Ascending aorta (tissue), 2 donors: ENCODE results near the gene TANGO2. TPM values are rescaled to one million over a fixed set of nuclear protein-coding genes. Genes with fewer than 3 reads are reported as not detected.

Source experiments
- DNase-seq, 2 donors: peaks; one replicate each; pipeline ENCODE4 v3.0.0-alpha.2; 2019; ENCODE audit warnings: low spot score in 2 of 2
- H3K27ac ChIP-seq, 2 donors: fragments of 200-600 bp; sonication (generic); one replicate each; pipeline ENCODE4 v1.5.1; 2016 to 2017; ENCODE audit warnings: mild to moderate bottlenecking in 1 of 2
- H3K27me3 ChIP-seq: fragments of 200-600 bp; sonication (generic); one replicate; pipeline ENCODE4 v1.5.1; 2017
- H3K36me3 ChIP-seq, 2 donors: fragments of 200-600 bp; sonication (generic); one replicate each; pipeline ENCODE4 v1.5.1; 2016
- H3K4me1 ChIP-seq, 2 donors: fragments of 200-600 bp; sonication (generic); one replicate each; pipeline ENCODE4 v1.5.1; 2016 to 2017; ENCODE audit warnings: mild to moderate bottlenecking in 1 of 2
- H3K4me3 ChIP-seq, 2 donors: fragments of 200-600 bp; sonication (generic); one replicate each; pipeline ENCODE4 v1.5.1; 2016 to 2017; ENCODE audit warnings: mild to moderate bottlenecking in 1 of 2
- H3K9me3 ChIP-seq, 2 donors: fragments of 200-600 bp; sonication (generic); one replicate each; pipeline ENCODE4 v1.5.1; 2016
- intact Hi-C: fragments of 100-400 bp; cut with DNase I; formaldehyde crosslinking; loops from one replicate; pipeline ENCODE4 v1.15.1; 2023
- total RNA-seq: library from RNA; depleted of rRNA; stranded (reverse); fragments of >200 nt; gene quantifications from one replicate; pipeline ENCODE4 v1.1.0, GENCODE V29; 2016
- TF ChIP-seq, protein P1 (sequence below), 3 experiments: fragments of 200-600 bp in 2 of 3; fragments of 450-650 bp in 1 of 3; sonication (generic) in 2 of 3; IDR thresholded peaks; one replicate each; pipeline ENCODE4 v1.5.1; 2016 to 2019; ENCODE audit warnings: antibody characterized with exemption in 3 of 3, mild to moderate bottlenecking in 1 of 3, moderate library complexity in 1 of 3

TANGO2 gene
- total RNA-seq, 1 donor from 2014 or later: 26.3 TPM

DNA sequence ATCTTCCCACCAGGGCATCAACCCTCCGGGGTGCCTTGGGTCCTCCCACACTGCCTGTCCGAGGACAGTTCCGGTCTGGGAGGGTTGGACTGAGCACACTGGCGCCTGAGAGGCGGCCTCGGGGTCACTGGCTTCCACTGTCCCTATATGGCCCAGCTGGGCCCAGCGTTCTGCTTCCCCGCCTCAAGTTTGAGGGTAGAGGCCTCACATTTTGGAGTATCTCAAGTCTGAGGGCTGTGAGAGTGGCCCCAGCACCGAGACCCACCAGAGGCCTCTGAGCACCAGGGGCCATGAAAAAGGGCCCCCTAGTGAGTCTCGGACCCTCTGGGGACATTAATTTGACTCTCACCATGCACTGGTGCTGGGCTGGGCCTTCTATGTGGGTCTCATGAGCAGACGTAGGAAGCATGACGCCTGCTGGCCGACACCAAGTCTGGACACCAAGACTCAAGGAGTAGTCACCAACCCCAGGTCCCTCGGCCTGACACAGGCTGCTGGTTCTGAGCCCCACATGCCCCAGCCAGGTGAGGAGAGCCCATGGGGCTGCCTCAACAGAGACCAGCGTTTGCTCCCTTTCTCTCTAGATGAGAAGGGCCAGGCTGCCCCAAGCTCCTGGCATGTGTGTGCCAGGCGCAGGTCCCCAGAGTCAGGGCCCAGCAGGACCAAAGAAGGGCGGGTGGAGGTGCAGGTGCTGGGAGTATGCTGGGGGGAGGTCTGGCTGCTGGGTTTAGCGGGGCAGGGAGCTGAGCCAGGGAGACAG lies 31.8 kb upstream of the TANGO2 start:
- intact Hi-C loops: no loop called here
- Histone ChIP-seq H3K36me3 (no peaks in the 10 kb centered on the region), H3K27ac (peak overlapping the region; percentile 87 to 97), H3K4me1 (peaks cover 36 to 52% of the 10 kb centered on the region in 2 donors), H3K4me3 (no peak overlapping the region), H3K9me3 (no peaks in the 10 kb centered on the region), H3K27me3 (no peaks in the 10 kb centered on the region)
- TF ChIP-seq, protein P1, sequence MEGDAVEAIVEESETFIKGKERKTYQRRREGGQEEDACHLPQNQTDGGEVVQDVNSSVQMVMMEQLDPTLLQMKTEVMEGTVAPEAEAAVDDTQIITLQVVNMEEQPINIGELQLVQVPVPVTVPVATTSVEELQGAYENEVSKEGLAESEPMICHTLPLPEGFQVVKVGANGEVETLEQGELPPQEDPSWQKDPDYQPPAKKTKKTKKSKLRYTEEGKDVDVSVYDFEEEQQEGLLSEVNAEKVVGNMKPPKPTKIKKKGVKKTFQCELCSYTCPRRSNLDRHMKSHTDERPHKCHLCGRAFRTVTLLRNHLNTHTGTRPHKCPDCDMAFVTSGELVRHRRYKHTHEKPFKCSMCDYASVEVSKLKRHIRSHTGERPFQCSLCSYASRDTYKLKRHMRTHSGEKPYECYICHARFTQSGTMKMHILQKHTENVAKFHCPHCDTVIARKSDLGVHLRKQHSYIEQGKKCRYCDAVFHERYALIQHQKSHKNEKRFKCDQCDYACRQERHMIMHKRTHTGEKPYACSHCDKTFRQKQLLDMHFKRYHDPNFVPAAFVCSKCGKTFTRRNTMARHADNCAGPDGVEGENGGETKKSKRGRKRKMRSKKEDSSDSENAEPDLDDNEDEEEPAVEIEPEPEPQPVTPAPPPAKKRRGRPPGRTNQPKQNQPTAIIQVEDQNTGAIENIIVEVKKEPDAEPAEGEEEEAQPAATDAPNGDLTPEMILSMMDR (IDR thresholded peaks at IDR 0.05): no peak
- no peak for DNase-seq

- Histone ChIP-seq H3K4me1 (peaks cover 36 to 51% of the 10 kb centered on the region in 2 donors), H3K27ac (peak overlapping the region; percentile 87 to 97)
- TF ChIP-seq, protein P1 (IDR thresholded peaks at IDR 0.05): no peak
Observed at GRCh38 chr22:19989725-19990067, 31.2 kb upstream of the TANGO2 start.

GRCh38 chr22:19990188-19990587 lies 30.7 kb upstream of the TANGO2 start:
- peaks cover 35 to 51% of the 10 kb centered on the region in 2 donors for H3K4me1 ChIP-seq
- intact Hi-C loops: no loop called here
- no peaks in the 10 kb centered on the region for H3K27me3 ChIP-seq
- TF ChIP-seq, protein P1 (IDR thresholded peaks at IDR 0.05): no peak
- H3K9me3 ChIP-seq: no peaks in the 10 kb centered on the region
- H3K27ac ChIP-seq: peak overlapping the region; percentile 87 to 97
- no peaks in the 10 kb centered on the region for H3K36me3 ChIP-seq
- DNase-seq: no peak
- no peak overlapping the region for H3K4me3 ChIP-seq

More at GRCh38 chr22:19989725-19990067, 31.2 kb upstream of the TANGO2 start:
- Histone ChIP-seq H3K27me3 (no peaks in the 10 kb centered on the region), H3K9me3 (no peaks in the 10 kb centered on the region), H3K36me3 (no peaks in the 10 kb centered on the region), H3K4me3 (no peak overlapping the region)
- no peak for DNase-seq
- intact Hi-C loops: no loop called here

DNA sequence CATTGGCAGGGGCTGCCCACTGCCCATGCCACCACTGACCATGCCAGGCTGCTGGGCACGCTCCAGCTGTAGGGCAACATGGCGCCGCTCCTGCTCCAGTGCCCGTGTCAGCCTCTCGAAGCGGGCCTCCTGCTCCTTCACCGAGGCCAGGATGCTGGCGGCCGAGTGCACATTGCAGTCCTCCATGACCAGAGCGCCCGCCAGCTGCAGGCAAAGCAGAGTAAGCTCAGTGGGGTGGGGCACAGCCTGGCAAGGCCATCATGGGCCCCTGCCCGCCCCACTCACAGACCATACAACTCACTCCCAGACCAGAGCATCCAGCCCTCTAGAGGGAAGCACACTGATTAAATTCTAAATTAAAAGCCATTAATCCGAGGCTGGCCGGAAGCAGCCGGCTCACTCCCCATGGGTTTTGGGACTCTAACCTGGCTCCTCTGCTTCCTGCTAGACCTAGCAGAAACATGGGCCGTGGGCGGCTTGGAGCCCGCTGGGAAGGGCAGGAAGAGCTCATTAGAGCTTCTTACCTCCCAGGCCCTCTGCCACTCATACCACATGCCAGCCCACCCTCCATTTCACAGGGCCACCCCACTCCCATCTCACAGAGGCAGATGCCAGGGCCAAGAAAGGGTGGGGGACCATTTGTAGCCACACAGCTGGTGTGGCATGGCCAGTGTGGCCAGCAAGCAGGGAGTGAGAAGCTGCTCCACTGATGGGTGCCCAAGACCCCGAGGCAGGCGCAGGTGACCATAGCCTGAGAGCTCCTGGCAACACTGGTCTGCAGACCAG lies 30.1 kb upstream of the TANGO2 start:
- peak overlapping the region; percentile 87 to 97 for H3K27ac ChIP-seq
- intact Hi-C loops: no loop called here
- H3K4me3 ChIP-seq: no peak overlapping the region
- no peak for DNase-seq
- H3K9me3 ChIP-seq: no peaks in the 10 kb centered on the region
- no peaks in the 10 kb centered on the region for H3K36me3 ChIP-seq
- H3K27me3 ChIP-seq: no peaks in the 10 kb centered on the region
- TF ChIP-seq, protein P1 (IDR thresholded peaks at IDR 0.05): no peak
- H3K4me1 ChIP-seq: peaks cover 31 to 51% of the 10 kb centered on the region in 2 donors

- DNase-seq: no peak
- TF ChIP-seq, protein P1 (IDR thresholded peaks at IDR 0.05): no peak
- no peak overlapping the region for H3K4me3 ChIP-seq
- no peaks in the 10 kb centered on the region for H3K27me3 ChIP-seq
- intact Hi-C loops: no loop called here
- H3K4me1 ChIP-seq: peaks cover 30 to 52% of the 10 kb centered on the region in 2 donors
- H3K9me3 ChIP-seq: no peaks in the 10 kb centered on the region
- peak overlapping the region; percentile 87 to 97 for H3K27ac ChIP-seq
- H3K36me3 ChIP-seq: no peaks in the 10 kb centered on the region
Observed at GRCh38 chr22:19991395-19991644, 29.6 kb upstream of the TANGO2 start.
